H9 (cell line): ENCODE results near the gene LRRK2. TPM values are rescaled to one million over a fixed set of nuclear protein-coding genes. Genes with fewer than 3 reads are reported as not detected.
"Not testable (repeated sequence)": the region's sequence is repeated elsewhere in the genome, so short reads cannot be mapped to it uniquely, and the experiment has no call there.

Experiments used
- DNase-seq: peaks from one replicate; pipeline ENCODE4 v3.0.0-alpha.2; 2017
- H2AFZ ChIP-seq: one replicate; pipeline ENCODE4 v1.6.1; 2013; ENCODE audit warnings: mild to moderate bottlenecking, low read length, control low read depth, moderate library complexity
- H2AK5ac ChIP-seq: 2 replicates; pipeline ENCODE4 v1.6.1; 2013; ENCODE audit warnings: low read length, control low read depth, mixed read lengths; ENCODE audit not compliant: insufficient read length
- H2BK120ac ChIP-seq: one replicate; pipeline ENCODE4 v1.6.1; 2013; ENCODE audit warnings: low read depth, mild to moderate bottlenecking, low read length, control low read depth, inconsistent platforms; ENCODE audit not compliant: poor library complexity, severe bottlenecking
- H2BK12ac ChIP-seq: 2 replicates; pipeline ENCODE4 v1.6.1; 2013; ENCODE audit warnings: low read length, control low read depth, mixed read lengths, low read depth; ENCODE audit not compliant: insufficient read length
- H2BK15ac ChIP-seq: 2 replicates; pipeline ENCODE4 v1.6.1; 2013; ENCODE audit warnings: low read depth, low read length, control low read depth
- H2BK20ac ChIP-seq: one replicate; pipeline ENCODE4 v1.6.1; 2013; ENCODE audit warnings: low read depth, mild to moderate bottlenecking, low read length, control low read depth, inconsistent platforms; ENCODE audit not compliant: poor library complexity, severe bottlenecking
- H2BK5ac ChIP-seq: 2 replicates; pipeline ENCODE4 v1.6.1; 2013; ENCODE audit warnings: low read length, control low read depth, mixed read lengths; ENCODE audit not compliant: insufficient read length
- H3K14ac ChIP-seq: 2 replicates; pipeline ENCODE4 v1.6.1; 2013; ENCODE audit warnings: low read length, control low read depth; ENCODE audit not compliant: insufficient read depth
- H3K18ac ChIP-seq: 2 replicates; pipeline ENCODE4 v1.6.1; 2013; ENCODE audit warnings: low read depth, mild to moderate bottlenecking, mixed read lengths, low read length, control low read depth; ENCODE audit not compliant: insufficient read length
- H3K23ac ChIP-seq: 2 replicates; pipeline ENCODE4 v1.6.1; 2013; ENCODE audit warnings: low read length, control low read depth, mixed read lengths, low read depth; ENCODE audit not compliant: insufficient read length
- H3K23me2 ChIP-seq: 2 replicates; pipeline ENCODE4 v1.6.1; 2013; ENCODE audit warnings: low read depth, mild to moderate bottlenecking, mixed read lengths, low read length, control low read depth; ENCODE audit not compliant: insufficient read length, poor library complexity, severe bottlenecking
- H3K27ac ChIP-seq: 2 replicates; pipeline ENCODE4 v1.5.1; 2013; ENCODE audit warnings: low read length, control low read depth, mixed read lengths, low read depth; ENCODE audit not compliant: insufficient read length
- H3K27me3 ChIP-seq: 2 replicates; pipeline ENCODE4 v1.6.1; 2013; ENCODE audit warnings: low read length, control low read depth, inconsistent platforms; ENCODE audit not compliant: insufficient read depth
- H3K4ac ChIP-seq: 2 replicates; pipeline ENCODE4 v1.6.1; 2013; ENCODE audit warnings: low read depth, mild to moderate bottlenecking, control low read depth, inconsistent platforms, low read length, moderate library complexity
- H3K4me1 ChIP-seq: 2 replicates; pipeline ENCODE4 v1.6.1; 2013; ENCODE audit warnings: low read length, control low read depth, inconsistent platforms; ENCODE audit not compliant: insufficient read depth
- H3K4me2 ChIP-seq: 2 replicates; pipeline ENCODE4 v1.6.1; 2013; ENCODE audit warnings: low read length, control low read depth, mixed read lengths; ENCODE audit not compliant: insufficient read length, insufficient read depth
- H3K56ac ChIP-seq: 2 replicates; pipeline ENCODE4 v1.6.1; 2013; ENCODE audit warnings: low read depth, mild to moderate bottlenecking, mixed read lengths, low read length, control low read depth; ENCODE audit not compliant: insufficient read length
- H3K79me1 ChIP-seq: 2 replicates; pipeline ENCODE4 v1.6.1; 2013; ENCODE audit warnings: low read depth, mild to moderate bottlenecking, moderate library complexity, low read length, control low read depth, inconsistent platforms; ENCODE audit not compliant: insufficient read depth, poor library complexity, severe bottlenecking
- H3K79me2 ChIP-seq: 2 replicates; pipeline ENCODE4 v1.6.1; 2013; ENCODE audit warnings: low read length, control low read depth, inconsistent platforms; ENCODE audit not compliant: insufficient read depth
- H3K9ac ChIP-seq: 2 replicates; pipeline ENCODE4 v1.6.1; 2013; ENCODE audit warnings: low read length, control low read depth, mixed read lengths; ENCODE audit not compliant: insufficient read length; ENCODE audit errors: extremely low read depth
- H3K9me3 ChIP-seq: one replicate; pipeline ENCODE4 v1.6.1; 2013; ENCODE audit warnings: low read depth, low read length, inconsistent platforms; ENCODE audit not compliant: control insufficient read depth
- H3T11ph ChIP-seq: one replicate; pipeline ENCODE4 v1.6.1; 2013; ENCODE audit warnings: mild to moderate bottlenecking, low read length, control low read depth, inconsistent platforms
- H4K20me1 ChIP-seq: one replicate; pipeline ENCODE4 v1.6.1; 2013; ENCODE audit not compliant: control insufficient read depth, insufficient read length, insufficient read depth
- H4K5ac ChIP-seq: 2 replicates; pipeline ENCODE4 v1.6.1; 2013; ENCODE audit warnings: low read depth, mild to moderate bottlenecking, mixed read lengths, low read length, control low read depth; ENCODE audit not compliant: insufficient read length
- H4K8ac ChIP-seq: replicated peaks from 2 replicates; pipeline ENCODE4 v1.6.1; 2013; ENCODE audit warnings: low read length, control low read depth, mixed read lengths, low read depth; ENCODE audit not compliant: insufficient read length
- H4K91ac ChIP-seq: 2 replicates; pipeline ENCODE4 v1.6.1; 2013; ENCODE audit warnings: low read depth, mild to moderate bottlenecking, moderate library complexity, mixed read lengths, low read length, control low read depth; ENCODE audit not compliant: insufficient read length
- H3K27ac Mint-ChIP-seq, 3 experiments: 2 replicates in 2 of 3; 3 replicates in 1 of 3; pipeline ENCODE4 v1.8.0; 2020 to 2021; ENCODE audit warnings: mixed read lengths in 3 of 3, mild to moderate bottlenecking in 1 of 3, moderate library complexity in 1 of 3
- H3K27me3 Mint-ChIP-seq: 2 replicates; pipeline ENCODE4 v1.8.0; 2021; ENCODE audit warnings: low read depth, mild to moderate bottlenecking, moderate library complexity, mixed read lengths
- H3K36me3 Mint-ChIP-seq, 3 experiments: 2 replicates in 2 of 3; 3 replicates in 1 of 3; pipeline ENCODE4 v1.8.0; 2020 to 2021; ENCODE audit warnings: low read depth in 3 of 3, mixed read lengths in 3 of 3; ENCODE audit not compliant: insufficient read depth in 1 of 3
- H3K4me1 Mint-ChIP-seq, 2 experiments: 2 replicates each; pipeline ENCODE4 v1.8.0; 2020; ENCODE audit warnings: mixed read lengths in 2 of 2
- H3K4me3 Mint-ChIP-seq, 2 experiments: 2 replicates in 1 of 2; 3 replicates in 1 of 2; pipeline ENCODE4 v1.8.0; 2020 to 2021; ENCODE audit warnings: mild to moderate bottlenecking in 2 of 2, mixed read lengths in 2 of 2, moderate library complexity in 1 of 2
- H3K9me3 Mint-ChIP-seq, 2 experiments: 2 replicates in 1 of 2; 3 replicates in 1 of 2; pipeline ENCODE4 v1.8.0; 2020; ENCODE audit warnings: mild to moderate bottlenecking in 2 of 2, mixed read lengths in 2 of 2, moderate library complexity in 1 of 2
- WGBS: extraction: QIAGEN DNeasy Blood & Tissue Kit; methylation state at CpG from one replicate; pipeline ENCODE4 v1.1.7; 2013; ENCODE audit warnings: missing lambda C conversion rate, low lambda C conversion rate, mixed read lengths; ENCODE audit not compliant: insufficient read length; ENCODE audit errors: extremely low coverage; 5-methylcytosine and 5-hydroxymethylcytosine counted together
- total RNA-seq: library from RNA; stranded (reverse); gene quantifications from 2 replicates; pipeline ENCODE4 v1.2.1, GENCODE V29; 2021
- TF ChIP-seq, protein P1 (sequence below): fragments of 200-600 bp; sonication (generic); conservative IDR thresholded peaks from 3 replicates; pipeline ENCODE4 v1.8.0; 2021; ENCODE audit warnings: antibody characterized with exemption, mild to moderate bottlenecking

LRRK2 gene
- total RNA-seq, 1 experiment from 2014 or later, result 0.17 TPM

DNA sequence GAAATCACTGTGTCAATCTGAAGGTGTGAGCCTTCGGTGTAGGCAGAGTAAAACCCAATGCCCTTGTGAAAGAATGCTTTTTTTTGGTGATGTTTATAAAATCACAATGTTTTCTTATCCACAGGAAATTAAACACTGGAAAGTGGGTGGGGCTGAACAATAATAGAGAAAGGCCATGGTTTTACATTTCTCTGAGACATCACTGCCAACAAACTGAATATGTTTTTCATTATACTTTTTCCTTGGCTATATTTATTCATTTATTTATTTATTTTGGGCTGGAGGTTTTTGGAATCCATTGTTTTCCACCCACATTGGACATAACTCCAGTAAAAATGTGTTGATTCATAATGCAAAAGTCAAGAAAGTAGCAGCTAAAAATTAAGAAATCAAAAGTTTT, 16.9 kb downstream of the LRRK2 start:
- Histone ChIP-seq H3K27ac (no peak overlapping the region), H3K23ac (no peak overlapping the region), H3K14ac (no peak overlapping the region), H4K8ac (no peak overlapping the region), H3K9ac (no peak overlapping the region), H3T11ph (no peak overlapping the region), H2BK120ac (no peak overlapping the region), H2BK12ac (no peak overlapping the region), H3K79me1 (no peaks in the 10 kb centered on the region), H2BK5ac (no peak overlapping the region), H3K18ac (no peak overlapping the region), H3K4me2 (no peak overlapping the region), H3K9me3 (no peaks in the 10 kb centered on the region), H3K23me2 (no peaks in the 10 kb centered on the region), H3K56ac (no peak overlapping the region), H4K91ac (no peak overlapping the region), H3K79me2 (no peaks in the 10 kb centered on the region), H2BK15ac (no peak overlapping the region), H3K27me3 (no peaks in the 10 kb centered on the region), H4K5ac (no peak overlapping the region), H2AFZ (no peak overlapping the region), H2AK5ac (no peak overlapping the region), H2BK20ac (no peak overlapping the region), H4K20me1 (no peaks in the 10 kb centered on the region), H3K4me1 (no peaks in the 10 kb centered on the region), H3K4ac (no peak overlapping the region)
- Mint-ChIP-seq H3K27me3 (no peaks in the 10 kb centered on the region), H3K4me1 (no peaks in the 10 kb centered on the region), H3K4me3 (no peak overlapping the region), H3K36me3 (no peaks in the 10 kb centered on the region), H3K9me3 (no peaks in the 10 kb centered on the region), H3K27ac (no peak overlapping the region)
- DNase-seq, result no peak
- WGBS, result no CpG with 5 or more reads among the region's 1 CpG
- TF ChIP-seq, protein P1, sequence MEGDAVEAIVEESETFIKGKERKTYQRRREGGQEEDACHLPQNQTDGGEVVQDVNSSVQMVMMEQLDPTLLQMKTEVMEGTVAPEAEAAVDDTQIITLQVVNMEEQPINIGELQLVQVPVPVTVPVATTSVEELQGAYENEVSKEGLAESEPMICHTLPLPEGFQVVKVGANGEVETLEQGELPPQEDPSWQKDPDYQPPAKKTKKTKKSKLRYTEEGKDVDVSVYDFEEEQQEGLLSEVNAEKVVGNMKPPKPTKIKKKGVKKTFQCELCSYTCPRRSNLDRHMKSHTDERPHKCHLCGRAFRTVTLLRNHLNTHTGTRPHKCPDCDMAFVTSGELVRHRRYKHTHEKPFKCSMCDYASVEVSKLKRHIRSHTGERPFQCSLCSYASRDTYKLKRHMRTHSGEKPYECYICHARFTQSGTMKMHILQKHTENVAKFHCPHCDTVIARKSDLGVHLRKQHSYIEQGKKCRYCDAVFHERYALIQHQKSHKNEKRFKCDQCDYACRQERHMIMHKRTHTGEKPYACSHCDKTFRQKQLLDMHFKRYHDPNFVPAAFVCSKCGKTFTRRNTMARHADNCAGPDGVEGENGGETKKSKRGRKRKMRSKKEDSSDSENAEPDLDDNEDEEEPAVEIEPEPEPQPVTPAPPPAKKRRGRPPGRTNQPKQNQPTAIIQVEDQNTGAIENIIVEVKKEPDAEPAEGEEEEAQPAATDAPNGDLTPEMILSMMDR, result no peak

DNA sequence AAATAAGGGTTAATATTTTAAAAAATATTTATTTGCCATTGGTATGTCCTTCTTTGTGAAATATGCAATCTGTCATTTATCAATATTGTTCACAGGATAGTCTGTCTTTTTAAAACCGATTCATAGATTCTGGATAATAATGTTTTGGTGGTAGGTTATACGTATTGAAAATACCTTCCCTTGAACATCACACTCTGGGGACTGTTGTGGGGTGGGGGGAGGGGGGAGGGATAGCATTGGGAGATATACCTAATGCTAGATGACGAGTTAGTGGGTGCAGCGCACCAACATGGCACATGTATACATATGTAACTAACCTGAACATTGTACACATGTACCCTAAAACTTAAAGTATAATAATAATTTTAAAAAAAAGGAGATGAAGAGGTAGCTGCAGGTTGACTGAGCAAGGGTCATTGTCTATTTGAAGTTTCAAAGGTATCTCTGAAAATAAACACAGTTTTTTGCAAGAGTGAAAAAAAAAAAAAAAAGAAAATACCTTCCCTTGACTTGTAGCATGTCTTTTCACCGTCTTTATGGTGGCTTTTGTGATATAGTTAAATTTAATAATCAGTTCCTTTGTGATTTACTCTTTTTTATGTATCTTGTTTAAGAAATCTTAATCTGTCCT, 19.8 kb downstream of the LRRK2 start:
- WGBS, result no CpG with 5 or more reads among the region's 5 CpGs
- not testable (repeated sequence) for H4K20me1 ChIP-seq, H3K18ac ChIP-seq, H2AFZ ChIP-seq, H3K27me3 Mint-ChIP-seq, H3K23ac ChIP-seq, H3K56ac ChIP-seq, DNase-seq, H3K79me1 ChIP-seq, H2BK12ac ChIP-seq, H2BK5ac ChIP-seq, H3T11ph ChIP-seq, H3K4me3 Mint-ChIP-seq, H3K36me3 Mint-ChIP-seq, H2BK20ac ChIP-seq, H3K79me2 ChIP-seq, H3K4ac ChIP-seq, H3K4me2 ChIP-seq, H3K14ac ChIP-seq, H4K91ac ChIP-seq, H3K23me2 ChIP-seq, H3K27ac ChIP-seq, H3K9me3 ChIP-seq, H3K9ac ChIP-seq, H2BK120ac ChIP-seq, H3K4me1 Mint-ChIP-seq, H3K27me3 ChIP-seq, H2AK5ac ChIP-seq, H2BK15ac ChIP-seq, H4K8ac ChIP-seq, H4K5ac ChIP-seq, H3K27ac Mint-ChIP-seq, H3K4me1 ChIP-seq, H3K9me3 Mint-ChIP-seq
